Keratinocyte (primary cell): ENCODE results near the gene CXCL14.

Experiments used
- EZH2 ChIP-seq: IDR thresholded peaks from one replicate; pipeline ENCODE4 v1.6.1; 2012; ENCODE audit warnings: inconsistent platforms, mild to moderate bottlenecking, low read length, moderate library complexity
- TF ChIP-seq, protein P1 (sequence below), 3 experiments: IDR thresholded peaks in 1 of 3; conservative IDR thresholded peaks in 1 of 3; optimal IDR thresholded peaks in 1 of 3; 2 replicates in 2 of 3; 3 replicates in 1 of 3; pipeline versions ENCODE3 to v1.5.1; 2011; ENCODE audit warnings: low read length in 3 of 3, mild to moderate bottlenecking in 3 of 3, moderate library complexity in 2 of 3, control low read depth in 1 of 3, inconsistent platforms in 1 of 3; ENCODE audit not compliant: insufficient read depth in 2 of 3; ENCODE audit errors: extremely low read depth in 1 of 3

- TF ChIP-seq, protein P1, sequence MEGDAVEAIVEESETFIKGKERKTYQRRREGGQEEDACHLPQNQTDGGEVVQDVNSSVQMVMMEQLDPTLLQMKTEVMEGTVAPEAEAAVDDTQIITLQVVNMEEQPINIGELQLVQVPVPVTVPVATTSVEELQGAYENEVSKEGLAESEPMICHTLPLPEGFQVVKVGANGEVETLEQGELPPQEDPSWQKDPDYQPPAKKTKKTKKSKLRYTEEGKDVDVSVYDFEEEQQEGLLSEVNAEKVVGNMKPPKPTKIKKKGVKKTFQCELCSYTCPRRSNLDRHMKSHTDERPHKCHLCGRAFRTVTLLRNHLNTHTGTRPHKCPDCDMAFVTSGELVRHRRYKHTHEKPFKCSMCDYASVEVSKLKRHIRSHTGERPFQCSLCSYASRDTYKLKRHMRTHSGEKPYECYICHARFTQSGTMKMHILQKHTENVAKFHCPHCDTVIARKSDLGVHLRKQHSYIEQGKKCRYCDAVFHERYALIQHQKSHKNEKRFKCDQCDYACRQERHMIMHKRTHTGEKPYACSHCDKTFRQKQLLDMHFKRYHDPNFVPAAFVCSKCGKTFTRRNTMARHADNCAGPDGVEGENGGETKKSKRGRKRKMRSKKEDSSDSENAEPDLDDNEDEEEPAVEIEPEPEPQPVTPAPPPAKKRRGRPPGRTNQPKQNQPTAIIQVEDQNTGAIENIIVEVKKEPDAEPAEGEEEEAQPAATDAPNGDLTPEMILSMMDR (optimal IDR thresholded peaks at IDR 0.05 in 1 of 3, IDR thresholded peaks at IDR 0.05 in 1 of 3, conservative IDR thresholded peaks at IDR 0.05 in 1 of 3; ENCODE audit: extremely low read depth in 1 of 3, insufficient read depth in 2 of 3, low read length in 3 of 3), result no peak
- TF ChIP-seq EZH2, result peak; percentile 34
These were observed 496 bp downstream of the CXCL14 start for GRCh38 chr5:135578305-135578684.
